Measurements from ENCODE around the gene SCFD2. TPM values are rescaled to one million over a fixed set of nuclear protein-coding genes. Genes with fewer than 3 reads are reported as not detected.
"Not testable (repeated sequence)": the region's sequence is repeated elsewhere in the genome, so short reads cannot be mapped to it uniquely, and the experiment has no call there.

The SCFD2 gene
- polyA plus RNA-seq, 2 of the 4 experiments (the other 2 are of a cell fraction), result 7.6 to 10.8 TPM

GRCh38 chr4:53280846-53281245 lies 85.0 kb downstream of the SCFD2 start (continued):
- TF ChIP-seq TFCP2L1 (CRISPR knock-in tag; IDR thresholded peaks at IDR 0.05) (no peak), RNF2 (IDR thresholded peaks at IDR 0.05; ENCODE audit: borderline replicate concordance, low read depth) (no peak)

GRCh38 chr4:53274609-53275268 lies 91.1 kb downstream of the SCFD2 start:
- FAIRE-seq (no peak), DNase-seq (ENCODE audit: low read depth in 1 of 2, low spot score in 1 of 2) (no peak), ATAC-seq (no peak)
- H3K9me3 ChIP-seq, result no peaks in the 10 kb centered on the region
- TF ChIP-seq NR3C1 (IDR thresholded peaks at IDR 0.05) (no peak), RAD21 (conservative IDR thresholded peaks at IDR 0.05 in 1 of 2, IDR thresholded peaks at IDR 0.05 in 1 of 2) (no peak), USF2 (IDR thresholded peaks at IDR 0.05) (no peak), ZC3H11A (IDR thresholded peaks at IDR 0.05) (no peak), SMC3 (IDR thresholded peaks at IDR 0.05) (no peak), RCOR1 (IDR thresholded peaks at IDR 0.05; ENCODE audit: low read depth, low read length) (no peak), ATOH8 (CRISPR knock-in tag; IDR thresholded peaks at IDR 0.05; ENCODE audit: low read depth) (no peak), MAFK (IDR thresholded peaks at IDR 0.05; ENCODE audit: partially characterized antibody) (no peak)
- H3K4me1 ChIP-seq, result no peaks in the 10 kb centered on the region
- no peak overlapping the region for H3K27ac ChIP-seq
- WGBS (ENCODE audit: missing lambda C conversion rate), result 84% methylated on average over 5 of the region's 5 CpGs
- ChIA-PET CTCF (no interaction called here), POLR2A (no interaction called here)
- H3K4me2 ChIP-seq, result no peak overlapping the region
- no peak overlapping the region for H3K4me3 ChIP-seq

- Histone ChIP-seq H3K4me3 (no peak overlapping the region), H3K4me1 (no peaks in the 10 kb centered on the region), H3K27ac (no peak overlapping the region), H3K4me2 (no peak overlapping the region), H3K9me3 (no peaks in the 10 kb centered on the region)
- ChIA-PET CTCF (no interaction called here), POLR2A (no interaction called here)
- 43% methylated on average over 3 of the region's 3 CpGs for WGBS (ENCODE audit: missing lambda C conversion rate)
- no peak for FAIRE-seq
- no peak for DNase-seq (ENCODE audit: low read depth in 1 of 2, low spot score in 1 of 2)
- TF ChIP-seq CHD2 (IDR thresholded peaks at IDR 0.05; ENCODE audit: low read length, partially characterized antibody) (no peak), JUNB (IDR thresholded peaks at IDR 0.05) (no peak), HOXB13 (CRISPR knock-in tag; IDR thresholded peaks at IDR 0.05; ENCODE audit: low read depth) (no peak), ELK1 (IDR thresholded peaks at IDR 0.05; ENCODE audit: low read depth, low read length) (no peak)
- no peak for ATAC-seq
These were observed 92.1 kb downstream of the SCFD2 start for GRCh38 chr4:53273726-53274125.

GRCh38 chr4:53267026-53267425 lies 98.8 kb downstream of the SCFD2 start:
- CTCF ChIA-PET, result no interaction called here
- Histone ChIP-seq H3K4me3 (no peak overlapping the region), H3K4me1 (no peaks in the 10 kb centered on the region), H3K9me3 (peaks cover 6% of the 10 kb centered on the region; the same call in 1 of the 3 replicates), H3K27ac (no peak overlapping the region), H3K4me2 (no peak overlapping the region)
- 90% methylated on average over 4 of the region's 4 CpGs for WGBS (ENCODE audit: missing lambda C conversion rate)
- no peak for ATAC-seq
- no peak for DNase-seq (ENCODE audit: low read depth in 1 of 2, low spot score in 1 of 2)
- TF ChIP-seq FOSB (CRISPR knock-in tag; IDR thresholded peaks at IDR 0.05) (no peak), FOXS1 (CRISPR knock-in tag; IDR thresholded peaks at IDR 0.05) (no peak), ATOH8 (CRISPR knock-in tag; IDR thresholded peaks at IDR 0.05; ENCODE audit: low read depth) (no peak), NR3C1 (IDR thresholded peaks at IDR 0.05) (no peak)
- no peak for FAIRE-seq
- POLR2A ChIA-PET, result no interaction called here

GRCh38 chr4:53255986-53256385 lies 109.9 kb downstream of the SCFD2 start:
- no CpG with 5 or more reads among the region's 31 CpGs for WGBS (ENCODE audit: missing lambda C conversion rate)
- CTCF ChIA-PET; H3K9me3 ChIP-seq; ATAC-seq; H3K4me2 ChIP-seq; H3K4me1 ChIP-seq; H3K4me3 ChIP-seq; H3K27ac ChIP-seq; FAIRE-seq; DNase-seq (ENCODE audit: low read depth in 1 of 2, low spot score in 1 of 2); POLR2A ChIA-PET: not testable (repeated sequence)
